ENCODE data around the gene ZNF831.

ZNF831 gene

DNA sequence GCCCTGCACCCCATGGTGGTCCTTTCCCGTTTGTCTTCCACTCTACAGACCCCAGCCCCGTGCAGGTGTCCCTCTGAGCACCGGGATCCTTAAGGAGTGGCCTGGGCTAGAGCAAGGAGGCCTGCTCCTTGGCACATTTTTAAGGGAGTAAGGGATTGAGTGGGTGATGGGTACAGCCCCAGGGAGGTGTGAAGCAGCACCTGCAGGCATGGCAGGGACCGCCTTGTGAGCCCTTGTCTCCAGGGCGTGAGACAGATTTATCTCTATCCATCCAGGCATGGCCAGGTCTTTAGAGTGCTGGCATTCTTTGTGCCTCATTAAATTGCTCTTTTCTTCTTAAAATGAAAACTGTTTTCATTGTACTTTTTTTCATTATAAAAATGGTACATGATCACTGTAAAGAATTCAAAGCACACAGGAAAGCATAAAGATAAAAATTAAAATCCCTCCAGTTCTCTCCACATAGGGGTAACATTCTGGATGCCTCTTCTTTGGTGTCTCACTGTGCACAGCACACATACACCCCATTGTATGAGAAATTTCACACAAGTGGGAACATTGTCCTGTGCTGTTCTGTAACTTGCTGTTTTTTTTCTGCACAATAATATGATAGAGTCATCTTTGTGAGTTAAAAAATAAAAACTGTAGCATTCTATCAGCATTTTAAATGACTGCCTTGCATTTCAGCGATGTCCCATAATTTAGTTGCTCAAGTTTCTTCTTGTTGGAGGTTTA lies 31.9 kb upstream of the ZNF831 start:
- Histone ChIP-seq H3K9ac (ENCODE audit: low read depth, low read length) (no peak overlapping the region), H3K36me3 (ENCODE audit: insufficient read depth, low read length) (no peaks in the 10 kb centered on the region), H3K4me1 (ENCODE audit: insufficient read depth, low read length) (no peaks in the 10 kb centered on the region), H3K9me3 (ENCODE audit: control insufficient read depth, insufficient read depth, low read length) (peaks cover 12% of the 10 kb centered on the region; the same call in 1 of the 2 replicates)

DNA sequence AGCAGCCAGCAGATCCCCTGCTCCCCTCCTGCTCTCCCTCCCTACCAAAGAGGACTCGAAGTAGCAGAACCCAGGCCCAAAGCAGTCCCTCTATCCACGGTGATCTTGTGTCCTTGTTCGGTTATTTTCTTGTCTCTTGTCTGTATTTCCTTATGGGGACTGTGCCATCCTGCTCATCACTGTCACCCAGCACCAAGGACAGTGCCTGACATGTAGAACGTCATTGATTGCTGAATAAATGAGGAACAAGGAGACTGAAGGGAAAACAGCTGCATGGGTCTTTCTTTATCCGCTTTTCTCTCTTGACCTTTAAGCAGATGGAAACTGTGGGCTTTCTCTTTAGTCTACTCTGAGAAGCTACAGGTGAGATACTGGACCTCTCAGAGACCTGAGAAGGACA lies 29.4 kb upstream of the ZNF831 start:
- Histone ChIP-seq H3K4me1 (ENCODE audit: insufficient read depth, low read length) (no peaks in the 10 kb centered on the region), H3K9ac (ENCODE audit: low read depth, low read length) (no peak overlapping the region), H3K36me3 (ENCODE audit: insufficient read depth, low read length) (no peaks in the 10 kb centered on the region), H3K9me3 (ENCODE audit: control insufficient read depth, insufficient read depth, low read length) (peaks cover 13% of the 10 kb centered on the region; the same call in 1 of the 2 replicates)

DNA sequence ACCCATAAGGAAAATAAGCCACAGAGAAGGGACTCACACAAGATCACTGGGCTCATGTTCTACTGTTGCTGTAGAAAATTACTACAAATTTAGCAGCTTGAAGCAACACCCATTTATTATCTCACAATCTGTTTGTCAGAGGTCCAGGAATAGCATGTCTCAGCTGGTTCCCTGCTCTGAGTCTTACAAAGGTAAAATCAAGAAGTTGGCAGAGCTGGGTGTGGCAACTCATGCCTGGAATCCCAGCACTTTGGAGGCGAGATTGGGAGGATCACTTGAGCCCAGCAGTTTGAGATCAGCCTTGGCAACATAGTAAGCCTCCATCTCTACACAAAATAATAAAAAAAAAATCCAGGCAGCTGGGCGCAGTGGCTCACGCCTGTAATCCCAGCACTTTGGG lies 28.5 kb upstream of the ZNF831 start:
- Histone ChIP-seq H3K9ac (ENCODE audit: low read depth, low read length) (no peak overlapping the region), H3K4me1 (ENCODE audit: insufficient read depth, low read length) (no peaks in the 10 kb centered on the region), H3K36me3 (ENCODE audit: insufficient read depth, low read length) (no peaks in the 10 kb centered on the region), H3K9me3 (ENCODE audit: control insufficient read depth, insufficient read depth, low read length) (peaks cover 13% of the 10 kb centered on the region; the same call in 1 of the 2 replicates)

DNA sequence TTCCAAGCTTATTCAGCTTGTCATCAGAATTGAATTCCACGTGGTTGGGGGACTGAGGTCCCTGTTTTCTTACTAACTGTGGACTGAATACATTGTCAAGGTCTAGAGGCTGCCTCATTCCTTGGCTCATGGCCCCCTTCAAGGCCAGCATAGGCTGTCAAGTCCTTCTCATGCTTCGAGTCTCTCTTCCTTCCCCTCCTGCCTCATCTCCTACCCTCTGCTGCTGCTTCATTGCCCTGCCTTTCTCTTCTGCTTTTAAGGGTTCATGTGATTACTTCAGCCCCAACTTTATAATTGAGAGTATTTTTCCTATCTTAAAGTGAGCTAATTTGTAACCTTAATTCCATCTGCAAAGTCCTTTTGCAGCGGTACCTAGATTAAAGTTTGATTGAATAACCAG lies 27.6 kb upstream of the ZNF831 start:
- H3K36me3 ChIP-seq (ENCODE audit: insufficient read depth, low read length): no peaks in the 10 kb centered on the region
- no peak overlapping the region for H3K9ac ChIP-seq (ENCODE audit: low read depth, low read length)
- H3K4me1 ChIP-seq (ENCODE audit: insufficient read depth, low read length): no peaks in the 10 kb centered on the region
- peaks cover 13% of the 10 kb centered on the region; the same call in 1 of the 2 replicates for H3K9me3 ChIP-seq (ENCODE audit: control insufficient read depth, insufficient read depth, low read length)

DNA sequence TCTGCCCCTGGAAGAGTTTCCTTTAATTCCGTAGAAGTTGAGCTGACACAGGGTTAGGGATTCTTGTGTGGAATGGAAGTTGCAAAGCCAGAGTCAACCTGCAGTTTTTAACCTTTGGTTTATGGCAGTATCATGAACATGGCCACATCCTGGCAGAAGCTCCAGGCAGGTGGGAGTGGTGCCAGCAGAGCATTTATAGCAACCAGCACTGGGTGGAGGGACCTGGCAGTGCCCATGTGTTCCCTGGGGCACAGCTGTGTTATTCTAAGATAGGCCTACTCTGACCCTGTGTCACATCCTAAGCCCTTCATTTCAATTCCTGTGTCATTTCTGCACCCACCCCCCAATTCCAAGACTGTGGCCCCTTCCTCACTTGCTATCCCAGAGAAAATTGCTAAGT lies 26.1 kb upstream of the ZNF831 start:
- H3K9ac ChIP-seq (ENCODE audit: low read depth, low read length): no peak overlapping the region
- H3K36me3 ChIP-seq (ENCODE audit: insufficient read depth, low read length): no peaks in the 10 kb centered on the region
- peaks cover 13% of the 10 kb centered on the region; the same call in 1 of the 2 replicates for H3K9me3 ChIP-seq (ENCODE audit: control insufficient read depth, insufficient read depth, low read length)
- H3K4me1 ChIP-seq (ENCODE audit: insufficient read depth, low read length): no peaks in the 10 kb centered on the region

DNA sequence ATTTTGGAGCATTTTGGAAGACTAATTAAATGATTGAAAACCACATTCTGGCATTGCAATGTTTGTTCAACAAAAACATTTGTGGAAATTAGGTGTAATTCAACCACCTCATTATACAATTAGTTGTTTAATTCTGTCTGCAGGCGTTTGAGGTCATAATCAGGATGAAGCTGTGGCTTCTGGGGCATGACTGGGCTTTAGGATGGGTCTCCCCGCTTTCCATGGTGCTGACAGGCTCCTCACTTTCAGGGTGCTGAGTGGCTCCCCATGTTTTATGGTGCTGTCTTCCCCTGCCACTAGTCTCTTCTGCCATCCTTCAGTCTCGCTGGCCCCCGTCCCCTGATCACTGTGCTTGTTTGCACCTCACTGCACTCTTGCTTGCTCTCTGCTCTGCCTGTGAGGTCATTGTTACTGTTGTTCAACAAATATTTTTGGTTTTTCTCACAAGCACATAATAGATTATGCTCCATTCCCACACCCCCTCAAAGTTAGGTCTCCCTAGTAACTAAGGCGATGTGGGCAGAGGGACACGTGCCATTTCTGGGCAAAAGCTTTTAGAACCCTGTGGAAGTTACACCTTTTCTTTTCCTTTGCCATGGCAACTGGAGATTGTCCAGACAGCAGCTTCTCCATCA lies 25.4 kb upstream of the ZNF831 start:
- Histone ChIP-seq H3K9me3 (ENCODE audit: control insufficient read depth, insufficient read depth, low read length) (peaks cover 13% of the 10 kb centered on the region; the same call in 1 of the 2 replicates), H3K36me3 (ENCODE audit: insufficient read depth, low read length) (no peaks in the 10 kb centered on the region), H3K9ac (ENCODE audit: low read depth, low read length) (no peak overlapping the region), H3K4me1 (ENCODE audit: insufficient read depth, low read length) (no peaks in the 10 kb centered on the region)

DNA sequence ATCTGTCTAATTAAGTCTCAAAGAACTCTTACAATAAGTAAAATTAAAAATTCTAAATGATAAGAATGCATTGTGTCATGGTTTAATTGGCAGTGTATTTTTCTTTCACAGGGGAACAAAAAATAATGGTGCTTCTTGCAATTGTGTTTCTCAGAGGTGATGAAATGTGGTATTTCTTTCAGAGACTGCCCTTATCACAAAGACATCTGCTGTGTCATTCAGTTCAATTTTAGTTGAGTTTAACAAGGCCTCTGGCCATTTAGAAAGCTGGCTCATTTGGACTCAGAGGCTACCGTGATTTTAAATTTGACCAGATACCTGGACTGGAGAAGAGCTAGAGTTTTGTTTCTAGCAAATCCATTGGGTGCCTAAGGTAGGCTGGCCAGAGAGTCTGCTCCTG lies 23.6 kb upstream of the ZNF831 start:
- no peak overlapping the region for H3K9ac ChIP-seq (ENCODE audit: low read depth, low read length)
- H3K4me1 ChIP-seq (ENCODE audit: insufficient read depth, low read length): no peaks in the 10 kb centered on the region
- no peaks in the 10 kb centered on the region for H3K36me3 ChIP-seq (ENCODE audit: insufficient read depth, low read length)
- H3K9me3 ChIP-seq (ENCODE audit: control insufficient read depth, insufficient read depth, low read length): peaks cover 9% of the 10 kb centered on the region; the same call in 1 of the 2 replicates

DNA sequence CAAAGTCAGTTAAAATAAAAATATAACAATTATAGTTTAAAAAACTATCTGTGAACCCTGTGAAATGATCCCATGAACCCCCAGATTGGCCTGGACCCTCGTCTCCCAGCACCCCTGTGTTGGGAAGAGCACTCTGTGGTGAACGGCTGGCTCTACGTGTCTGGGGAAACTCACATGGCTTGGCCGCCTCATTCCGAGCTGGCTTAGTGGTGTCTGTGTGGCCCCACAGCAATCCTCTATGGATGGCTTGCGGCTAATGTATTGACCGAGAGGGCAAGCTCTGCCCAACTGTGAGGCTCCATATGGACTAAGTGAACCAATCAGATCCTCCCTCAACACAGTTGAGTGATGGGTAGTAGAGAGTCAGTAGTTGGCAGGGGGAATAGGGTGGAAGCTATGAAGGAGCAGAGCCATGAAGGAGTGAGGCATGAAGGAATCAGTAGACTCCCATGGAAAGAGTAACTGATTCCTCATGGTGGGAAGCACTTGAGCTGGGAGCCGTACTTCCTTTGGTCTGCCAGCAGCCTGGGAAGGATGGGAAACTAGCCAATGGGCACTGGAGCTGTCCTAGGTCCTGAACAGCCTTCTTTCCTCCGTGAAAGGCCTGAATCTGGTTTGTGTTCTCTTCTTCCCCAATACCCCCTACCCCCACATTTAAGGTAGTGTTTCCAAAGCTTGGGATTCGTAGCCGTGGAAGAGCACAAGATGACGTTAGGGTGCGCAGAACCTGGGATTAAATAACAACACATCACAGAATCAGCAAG lies 21.6 kb upstream of the ZNF831 start:
- Histone ChIP-seq H3K9me3 (ENCODE audit: control insufficient read depth, insufficient read depth, low read length) (no peaks in the 10 kb centered on the region), H3K9ac (ENCODE audit: low read depth, low read length) (no peak overlapping the region), H3K4me1 (ENCODE audit: insufficient read depth, low read length) (no peaks in the 10 kb centered on the region), H3K36me3 (ENCODE audit: insufficient read depth, low read length) (no peaks in the 10 kb centered on the region)

DNA sequence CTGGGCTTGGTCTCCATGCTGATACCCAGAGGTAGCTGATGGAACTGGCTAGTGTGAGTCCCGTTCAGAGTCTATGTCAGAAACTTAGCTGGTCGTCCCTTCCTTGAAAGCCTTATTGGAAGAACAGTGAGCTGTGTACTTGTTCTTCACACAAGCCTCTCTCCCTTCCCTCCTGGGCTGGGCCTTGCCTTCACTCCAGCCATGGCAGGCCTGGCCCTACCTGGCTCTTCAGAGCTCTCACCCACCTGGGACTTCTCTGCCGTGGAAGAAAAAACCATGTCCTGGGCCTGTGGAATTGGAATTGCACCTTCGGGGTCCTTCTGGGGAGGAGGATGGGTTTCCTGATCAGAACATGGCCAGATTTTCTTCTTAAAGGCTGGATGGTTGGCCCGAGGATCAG lies 20.3 kb upstream of the ZNF831 start:
- Histone ChIP-seq H3K9me3 (ENCODE audit: control insufficient read depth, insufficient read depth, low read length) (no peaks in the 10 kb centered on the region), H3K9ac (ENCODE audit: low read depth, low read length) (no peak overlapping the region), H3K36me3 (ENCODE audit: insufficient read depth, low read length) (no peaks in the 10 kb centered on the region), H3K4me1 (ENCODE audit: insufficient read depth, low read length) (no peaks in the 10 kb centered on the region)

DNA sequence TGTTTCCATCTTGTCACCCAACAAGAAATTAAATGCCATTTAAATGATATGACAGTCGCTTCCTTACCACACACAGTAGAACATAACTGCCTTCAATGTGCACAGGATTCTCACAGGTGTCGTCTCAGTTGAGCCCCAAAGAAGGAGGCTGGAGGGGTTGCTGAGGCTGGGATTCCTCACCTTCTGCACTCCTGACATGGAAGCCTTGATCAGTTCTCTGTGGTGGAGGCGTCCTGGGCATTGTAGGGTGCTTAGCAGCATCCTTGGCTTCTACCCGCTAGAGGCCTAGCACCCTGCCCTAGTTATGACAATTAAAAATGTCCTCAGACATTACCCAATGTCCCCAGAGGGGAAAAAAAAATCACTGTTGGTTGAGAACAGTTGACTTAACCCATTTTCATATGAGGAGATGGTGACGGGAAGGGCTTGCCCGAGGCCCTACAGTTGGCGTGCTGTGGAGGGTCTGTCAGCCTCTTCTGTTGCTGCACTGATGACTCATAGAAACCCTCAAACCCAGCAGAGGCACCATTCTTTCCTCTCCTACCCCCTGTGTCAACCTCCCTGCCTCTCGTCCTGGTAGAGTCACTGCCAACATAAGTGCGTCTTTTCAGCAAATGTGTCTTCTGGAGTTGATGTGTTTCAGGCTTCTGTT lies 19.3 kb upstream of the ZNF831 start:
- H3K9me3 ChIP-seq (ENCODE audit: control insufficient read depth, insufficient read depth, low read length): no peaks in the 10 kb centered on the region
- no peak overlapping the region for H3K9ac ChIP-seq (ENCODE audit: low read depth, low read length)
- H3K36me3 ChIP-seq (ENCODE audit: insufficient read depth, low read length): no peaks in the 10 kb centered on the region
- no peaks in the 10 kb centered on the region for H3K4me1 ChIP-seq (ENCODE audit: insufficient read depth, low read length)

DNA sequence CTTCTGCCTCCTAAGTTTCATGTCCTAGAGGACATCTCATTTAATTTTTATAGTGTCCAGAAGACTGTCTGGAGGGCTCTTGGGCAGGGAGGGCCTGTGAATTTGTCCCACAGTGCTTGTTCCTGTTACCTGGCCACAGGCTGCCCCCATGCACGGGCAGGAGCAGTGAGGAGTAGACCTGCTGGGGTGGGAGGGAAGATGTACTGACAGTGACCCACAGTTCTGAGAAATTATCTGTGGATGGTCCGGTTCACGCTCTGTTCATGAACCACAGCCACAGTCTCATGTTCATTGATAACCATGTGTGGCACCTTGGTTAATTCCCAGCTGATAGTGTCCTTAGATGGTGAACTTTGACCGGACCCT lies 18.8 kb upstream of the ZNF831 start:
- H3K9ac ChIP-seq (ENCODE audit: low read depth, low read length): no peak overlapping the region
- no peaks in the 10 kb centered on the region for H3K4me1 ChIP-seq (ENCODE audit: insufficient read depth, low read length)
- no peaks in the 10 kb centered on the region for H3K36me3 ChIP-seq (ENCODE audit: insufficient read depth, low read length)
- H3K9me3 ChIP-seq (ENCODE audit: control insufficient read depth, insufficient read depth, low read length): no peaks in the 10 kb centered on the region

DNA sequence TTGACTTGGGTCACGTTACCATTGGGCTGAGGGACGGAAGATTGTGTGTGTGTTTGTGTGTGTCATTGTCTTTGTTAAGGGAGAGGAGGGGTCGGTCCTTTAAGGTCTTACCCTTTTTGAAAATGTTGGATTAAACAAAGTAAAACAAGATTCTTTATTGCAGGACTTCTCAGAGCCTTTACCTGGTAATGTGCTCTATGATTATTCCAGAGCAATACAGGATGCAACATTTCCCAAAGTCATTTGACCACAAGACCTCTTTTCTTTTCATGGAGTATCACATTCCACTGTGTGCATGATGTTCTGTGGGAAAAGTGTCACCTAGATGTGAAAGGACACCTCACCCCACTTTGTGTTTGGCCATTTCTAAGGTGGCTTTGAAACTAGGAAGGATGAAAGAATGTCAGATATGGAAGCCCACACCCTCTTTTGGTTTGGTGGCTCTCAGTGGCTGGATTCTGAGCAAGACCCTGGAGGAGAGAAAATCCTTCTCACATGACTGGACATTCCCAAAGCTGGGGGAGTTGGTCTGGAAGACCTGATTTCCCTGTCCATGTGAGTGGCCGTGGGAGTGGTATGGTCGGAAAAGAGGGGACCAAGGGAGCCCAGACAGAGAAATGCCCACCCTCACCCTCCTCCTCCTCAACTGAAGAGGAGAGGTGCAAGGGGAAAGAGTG lies 18.2 kb upstream of the ZNF831 start:
- no peaks in the 10 kb centered on the region for H3K4me1 ChIP-seq (ENCODE audit: insufficient read depth, low read length)
- no peaks in the 10 kb centered on the region for H3K9me3 ChIP-seq (ENCODE audit: control insufficient read depth, insufficient read depth, low read length)
- H3K9ac ChIP-seq (ENCODE audit: low read depth, low read length): no peak overlapping the region
- no peaks in the 10 kb centered on the region for H3K36me3 ChIP-seq (ENCODE audit: insufficient read depth, low read length)

DNA sequence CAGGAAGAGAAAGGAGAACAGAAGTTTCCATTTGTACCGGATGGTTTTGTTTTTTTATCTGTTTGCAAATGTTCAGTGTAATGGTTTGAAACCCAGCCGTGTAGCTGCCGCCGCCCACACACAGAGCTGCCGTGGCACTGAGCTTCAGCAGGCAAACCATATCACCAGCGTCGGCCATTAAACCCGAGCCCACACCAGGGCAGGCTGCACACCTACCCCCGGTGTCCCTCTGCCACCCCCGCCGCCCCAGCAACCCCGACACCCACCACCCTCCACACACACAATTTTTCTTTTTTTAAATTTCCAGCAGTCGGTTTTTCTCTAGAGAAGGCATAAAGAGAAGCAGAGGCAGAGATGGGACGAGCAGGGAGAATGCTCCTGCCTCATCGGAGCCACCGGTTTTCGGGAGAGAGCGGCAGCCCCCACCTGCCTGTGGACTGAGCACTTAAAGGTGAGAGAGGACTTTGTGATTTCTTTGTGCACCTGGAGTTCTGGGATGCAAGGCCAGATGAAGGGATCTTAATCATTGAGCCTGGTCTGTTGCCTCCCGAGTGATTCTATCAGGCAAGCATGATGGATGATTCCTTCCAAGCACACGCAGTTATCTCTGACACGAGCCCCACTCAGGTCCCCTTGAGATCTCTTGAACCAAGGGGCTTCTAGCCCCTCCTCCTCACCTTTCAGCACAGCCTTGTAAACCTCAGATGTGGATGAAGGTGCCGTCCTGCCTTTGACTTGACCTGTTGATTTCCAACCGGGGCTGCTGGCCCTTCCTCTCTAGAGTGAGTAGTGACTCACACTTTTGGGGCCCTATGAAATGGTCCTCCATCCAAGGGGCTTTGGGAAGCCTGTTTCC lies 17.5 kb upstream of the ZNF831 start:
- H3K36me3 ChIP-seq (ENCODE audit: insufficient read depth, low read length): no peaks in the 10 kb centered on the region
- no peak overlapping the region for H3K9ac ChIP-seq (ENCODE audit: low read depth, low read length)
- H3K4me1 ChIP-seq (ENCODE audit: insufficient read depth, low read length): no peaks in the 10 kb centered on the region
- no peaks in the 10 kb centered on the region for H3K9me3 ChIP-seq (ENCODE audit: control insufficient read depth, insufficient read depth, low read length)

Data from ES-I3 (cell line).